GM19023 (cell line): ENCODE data around the gene TAAR9.
A peak's percentile ranks its signal among the peaks of the same experiment; 100 is the strongest.
"Not testable (repeated sequence)": the region's sequence is repeated elsewhere in the genome, so short reads cannot be mapped to it uniquely, and the experiment has no call there.

Experiments used
- ATAC-seq: cut with Tn5 transposase; IDR thresholded peaks from one replicate; pipeline ENCODE4 v1.9.1; 2021; ENCODE audit warnings: mild to moderate bottlenecking, moderate library complexity; ENCODE audit not compliant: unreplicated experiment

TAAR9 gene

DNA sequence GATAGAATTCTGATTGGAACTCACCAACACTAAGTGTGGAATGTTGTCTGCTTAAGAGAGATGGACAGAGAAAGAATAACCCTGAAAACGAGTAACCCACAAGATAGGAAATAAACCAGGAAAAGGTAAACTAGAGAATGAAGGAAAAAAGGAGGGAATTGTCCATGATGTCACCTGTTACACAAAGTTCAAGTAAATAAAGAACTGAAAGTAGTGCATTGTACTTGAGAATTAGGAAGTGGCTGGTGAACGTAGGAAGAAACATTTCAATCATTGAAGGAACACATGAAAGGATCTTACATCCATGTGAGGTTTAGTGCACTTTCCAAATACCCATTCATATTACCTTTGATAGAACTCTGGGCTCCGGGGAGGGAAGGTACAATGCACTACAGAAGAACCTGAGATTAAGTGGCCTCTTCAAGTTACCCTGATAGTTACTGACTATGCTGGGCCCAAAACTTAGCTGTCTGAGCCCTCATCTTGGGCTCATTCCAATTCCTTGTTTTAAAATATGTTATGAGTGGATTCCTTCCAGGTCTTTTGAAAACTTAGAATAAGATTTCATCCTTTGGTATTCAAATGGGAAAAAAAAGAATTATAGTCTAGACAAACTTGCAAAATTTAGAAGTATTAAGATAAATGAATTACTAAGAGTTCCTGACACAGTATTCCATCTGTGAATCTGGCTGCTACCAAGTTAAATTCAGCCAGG, 24.1 kb upstream of the TAAR9 start:
- no peak for ATAC-seq

- no peak for ATAC-seq
Measured at GRCh38 chr6:132515386-132515785, 22.7 kb upstream of the TAAR9 start.

DNA sequence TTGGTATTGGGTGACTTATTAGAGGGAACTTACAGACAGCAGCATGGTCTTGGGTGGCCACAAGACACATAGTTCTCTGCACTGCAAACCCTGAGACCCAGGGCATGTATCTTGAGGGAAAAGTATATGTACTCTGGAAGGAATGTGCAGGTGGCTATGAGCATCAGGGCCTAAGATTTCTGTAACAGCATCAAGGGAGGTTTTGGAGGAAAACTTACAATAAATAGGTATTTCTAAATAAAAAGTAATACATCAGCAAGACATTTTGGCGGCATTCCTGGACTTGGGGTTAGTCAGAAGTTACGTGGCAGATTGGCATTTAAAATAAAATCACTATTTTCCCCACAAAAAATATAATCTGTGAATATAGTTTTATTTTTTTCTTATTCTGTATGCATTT, 17.1 kb upstream of the TAAR9 start:
- no peak for ATAC-seq

- no peak for ATAC-seq
Measured at GRCh38 chr6:132524646-132525045, 13.4 kb upstream of the TAAR9 start.

DNA sequence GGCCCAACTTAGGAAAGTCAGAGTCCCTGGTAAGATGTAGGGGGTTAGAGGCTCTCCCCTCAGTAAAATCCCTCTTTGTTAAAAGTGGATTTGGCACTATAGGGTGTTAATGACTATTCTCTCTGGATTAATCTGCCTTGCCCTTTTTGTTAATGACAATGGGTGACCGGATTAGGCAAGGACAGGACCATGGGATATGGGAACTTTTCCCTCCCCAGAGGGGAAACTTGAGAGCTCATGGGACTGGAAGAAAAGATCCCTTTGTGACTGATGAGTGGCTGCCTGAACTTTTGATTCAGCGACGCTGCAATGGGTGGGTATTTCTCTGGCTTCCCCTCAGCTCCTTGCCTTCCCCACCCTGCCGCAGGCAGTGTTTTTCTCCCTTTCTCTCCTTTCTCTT, 12.2 kb upstream of the TAAR9 start:
- ATAC-seq = no peak

DNA sequence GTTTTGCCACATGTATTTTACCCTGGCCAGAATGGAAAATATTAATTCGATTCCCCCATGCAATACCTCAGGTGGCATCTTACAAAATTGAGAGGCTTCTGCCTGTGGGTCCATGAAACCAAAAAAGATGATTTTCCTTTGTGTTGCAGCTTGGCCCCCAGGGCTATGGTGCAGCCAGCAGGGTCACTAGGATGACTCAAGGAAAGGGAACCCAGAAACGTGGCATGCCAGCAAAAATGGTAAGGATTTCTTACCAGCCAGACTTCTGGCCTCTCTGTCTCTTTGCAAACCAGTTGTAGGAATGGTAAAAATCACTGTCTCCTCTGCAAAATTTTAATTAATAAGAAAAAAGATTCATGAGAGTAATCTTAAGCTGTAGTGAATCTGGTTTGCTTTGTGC, 11.6 kb upstream of the TAAR9 start:
- ATAC-seq = no peak

- ATAC-seq = no peak
Measured at GRCh38 chr6:132527791-132528190, 10.3 kb upstream of the TAAR9 start.

DNA sequence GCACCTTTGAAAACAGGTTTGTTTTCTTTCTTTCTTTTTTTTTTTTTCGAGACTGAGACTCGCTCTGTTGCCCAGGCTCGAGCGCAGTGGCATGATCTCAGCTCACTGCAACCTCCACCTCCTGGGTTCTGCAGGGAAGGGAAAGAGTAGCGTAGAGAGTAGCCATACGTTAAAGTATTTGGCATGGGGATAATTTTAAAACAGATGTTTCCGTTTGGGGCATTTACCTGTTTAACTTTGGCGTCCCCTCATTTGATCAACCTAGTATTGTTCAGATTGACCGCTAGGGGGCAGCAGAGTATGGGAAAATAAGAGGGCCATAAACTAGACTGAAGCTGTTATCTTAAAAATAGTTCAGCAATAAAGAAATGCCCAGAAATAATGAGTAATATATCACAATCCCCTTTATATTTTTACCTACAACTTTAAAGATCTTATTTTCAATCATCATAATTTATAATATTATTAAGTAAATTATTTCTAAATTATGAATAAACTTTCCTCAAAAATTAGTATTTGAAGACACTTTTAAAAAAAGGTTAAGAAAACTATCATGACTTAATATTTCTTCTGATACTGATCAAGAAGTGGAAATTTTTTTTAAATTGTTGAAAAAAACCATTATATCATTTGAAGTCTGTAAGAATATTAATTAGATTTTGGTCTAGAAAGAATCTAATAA, 7.6 kb upstream of the TAAR9 start:
- peak; percentile 88 for ATAC-seq

GRCh38 chr6:132534546-132534945, 3.5 kb upstream of the TAAR9 start:
- ATAC-seq = not testable (repeated sequence)

GRCh38 chr6:132537145-132537544, 932 bp upstream of the TAAR9 start:
- ATAC-seq = no peak

GRCh38 chr6:132544826-132545225, 6.7 kb downstream of the TAAR9 start:
- no peak for ATAC-seq

- no peak for ATAC-seq
Measured at GRCh38 chr6:132548746-132549463, 10.8 kb downstream of the TAAR9 start.

DNA sequence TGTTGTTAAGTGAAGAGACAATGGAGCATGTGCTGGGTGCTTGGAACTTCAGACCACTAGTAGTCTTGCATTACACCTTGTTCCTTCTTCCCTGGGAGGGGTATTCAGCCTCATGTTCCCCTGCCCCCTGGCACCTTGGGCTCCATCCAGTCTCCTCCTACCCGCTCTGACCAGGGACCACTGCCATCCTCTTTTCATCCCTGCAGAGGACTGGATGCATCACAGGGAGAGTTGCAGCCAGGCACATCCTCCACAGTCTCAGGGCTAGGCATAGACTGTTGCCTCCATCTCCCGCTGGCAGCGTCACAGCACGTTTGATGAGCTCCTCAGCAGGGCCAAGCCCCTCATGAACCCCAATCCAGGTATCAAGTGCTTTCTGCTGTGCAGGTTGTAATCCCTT, 13.1 kb downstream of the TAAR9 start:
- ATAC-seq = no peak

DNA sequence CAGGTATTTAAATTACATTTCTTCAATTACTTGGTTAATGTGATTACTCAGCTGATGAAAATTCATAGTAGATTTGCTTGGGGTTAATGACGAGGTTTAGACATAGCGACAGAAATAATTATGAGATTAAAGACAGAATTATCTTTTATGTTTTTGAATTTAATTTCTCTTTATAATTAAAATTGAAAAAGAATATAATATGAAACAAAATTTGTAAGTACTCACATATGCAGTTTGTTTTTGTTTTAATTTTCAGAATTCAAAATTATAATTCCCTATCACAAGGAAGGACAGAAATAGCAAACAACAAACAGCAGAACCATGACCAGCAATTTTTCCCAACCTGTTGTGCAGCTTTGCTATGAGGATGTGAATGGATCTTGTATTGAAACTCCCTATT, 14.3 kb downstream of the TAAR9 start, which contains the start of gene TAAR8:
TAAR8 (plus strand) TSS at position 301 of the 400 bp plus-strand sequence; CDS start at position 322, 21 bp downstream.
- ATAC-seq = no peak

- ATAC-seq = not testable (repeated sequence)
Measured at GRCh38 chr6:132560087-132560486, 22.0 kb downstream of the TAAR9 start.

DNA sequence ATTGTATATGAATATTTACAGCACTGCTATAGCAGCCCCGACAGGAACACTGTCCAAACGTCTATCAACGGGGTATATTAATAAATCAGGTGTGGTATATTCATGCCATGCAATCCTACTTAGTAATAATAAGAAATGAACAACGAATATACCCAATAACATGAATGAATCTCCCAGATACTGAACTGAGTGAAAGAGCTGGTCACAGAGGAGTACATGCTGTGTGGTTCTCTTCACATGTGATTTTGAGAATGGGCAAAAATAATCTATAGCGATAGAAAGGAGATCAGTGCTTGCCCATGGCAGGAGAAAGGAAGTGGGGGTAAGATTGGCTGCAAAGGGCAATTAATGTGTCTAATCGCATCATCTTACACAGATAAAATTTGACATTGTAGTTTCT, 28.3 kb downstream of the TAAR9 start:
- no peak for ATAC-seq

- no peak for ATAC-seq
Measured at GRCh38 chr6:132567566-132567965, 29.5 kb downstream of the TAAR9 start.

GRCh38 chr6:132568611-132569010, 30.5 kb downstream of the TAAR9 start:
- no peak for ATAC-seq

DNA sequence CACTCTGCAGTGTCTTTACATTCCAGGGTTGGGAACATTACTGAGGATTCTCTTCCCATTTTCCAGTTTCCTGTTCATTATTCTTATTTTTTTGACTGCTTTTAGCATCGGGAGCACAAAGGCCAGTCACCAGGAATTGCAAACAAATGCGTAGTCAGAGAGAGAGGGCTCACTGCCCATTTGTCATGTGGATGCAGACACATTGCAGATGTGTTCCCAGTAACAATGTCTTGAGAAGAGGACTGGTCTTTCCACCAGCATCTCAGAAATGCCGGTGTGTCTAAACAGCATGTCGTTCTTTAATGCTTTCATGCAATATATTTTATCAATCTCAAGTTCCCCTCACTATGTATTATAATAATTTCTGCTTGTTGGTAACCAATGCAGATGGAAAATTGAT, 31.1 kb downstream of the TAAR9 start:
- ATAC-seq = no peak

DNA sequence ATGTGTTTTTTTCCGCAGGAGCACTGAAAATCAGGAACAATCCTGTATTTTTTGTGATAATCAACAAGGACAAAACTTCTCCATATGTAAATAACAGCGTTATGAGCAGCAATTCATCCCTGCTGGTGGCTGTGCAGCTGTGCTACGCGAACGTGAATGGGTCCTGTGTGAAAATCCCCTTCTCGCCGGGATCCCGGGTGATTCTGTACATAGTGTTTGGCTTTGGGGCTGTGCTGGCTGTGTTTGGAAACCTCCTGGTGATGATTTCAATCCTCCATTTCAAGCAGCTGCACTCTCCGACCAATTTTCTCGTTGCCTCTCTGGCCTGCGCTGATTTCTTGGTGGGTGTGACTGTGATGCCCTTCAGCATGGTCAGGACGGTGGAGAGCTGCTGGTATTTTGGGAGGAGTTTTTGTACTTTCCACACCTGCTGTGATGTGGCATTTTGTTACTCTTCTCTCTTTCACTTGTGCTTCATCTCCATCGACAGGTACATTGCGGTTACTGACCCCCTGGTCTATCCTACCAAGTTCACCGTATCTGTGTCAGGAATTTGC, 32.2 kb downstream of the TAAR9 start, which contains the start of gene TAAR6:
TAAR6 (plus strand) TSS at position 102 of the 557 bp plus-strand sequence; CDS start at position 102, 0 bp downstream.
- ATAC-seq = no peak

DNA sequence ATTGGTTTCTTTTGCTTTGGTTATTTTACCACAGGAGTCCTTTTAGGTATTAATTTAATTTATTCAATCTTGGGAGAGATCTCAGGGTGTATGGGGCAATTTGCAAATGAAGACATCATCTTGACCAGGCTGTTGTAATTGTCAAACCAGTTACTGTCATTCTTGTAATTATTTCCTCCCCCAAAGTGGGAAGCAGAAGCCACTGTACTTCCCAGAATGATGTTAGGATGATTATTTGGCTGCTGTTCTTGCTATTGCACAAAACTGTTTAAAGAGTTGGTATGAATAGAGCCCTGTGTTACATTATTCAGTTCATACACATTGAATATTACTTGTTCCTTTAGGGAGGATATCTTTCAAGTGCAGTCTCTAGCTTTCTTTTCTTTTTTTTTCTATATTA, 33.7 kb downstream of the TAAR9 start:
- ATAC-seq = no peak
